Midbrain (tissue), 1 donor: Measurements from ENCODE around the gene ALDOC.
A peak's percentile ranks its signal among the peaks of the same experiment; 100 is the strongest.
"Not testable (repeated sequence)": the region's sequence is repeated elsewhere in the genome, so short reads cannot be mapped to it uniquely, and the experiment has no call there.

ENCODE experiments used
- DNase-seq: peaks from one replicate; lab custom pipeline; 2025; lab: John Stamatoyannopoulos, UW

The ALDOC gene

GRCh38 chr17:28582513-28582912, 5.8 kb upstream of the ALDOC start:
- DNase-seq: no peak

- no peak for DNase-seq
Observed at GRCh38 chr17:28580959-28581358, 4.3 kb upstream of the ALDOC start.

- DNase-seq: no peak
Observed at GRCh38 chr17:28579526-28579925, 2.8 kb upstream of the ALDOC start.

- DNase-seq: no peak
Observed at GRCh38 chr17:28578246-28579195, 1.8 kb upstream of the ALDOC start.

- no peak for DNase-seq
Observed at GRCh38 chr17:28577466-28577824, 750 bp upstream of the ALDOC start.

GRCh38 chr17:28576016-28576415, 679 bp downstream of the ALDOC start:
- DNase-seq: not testable (repeated sequence)

- peak; percentile 69 for DNase-seq
Observed at GRCh38 chr17:28575126-28575795, 1.4 kb downstream of the ALDOC start.

GRCh38 chr17:28574526-28574925, 2.2 kb downstream of the ALDOC start:
- no peak for DNase-seq

GRCh38 chr17:28573966-28574480, 2.7 kb downstream of the ALDOC start:
- DNase-seq: no peak

GRCh38 chr17:28573521-28573920, 3.2 kb downstream of the ALDOC start:
- no peak for DNase-seq

- DNase-seq: no peak
Observed at GRCh38 chr17:28573040-28573380, 3.7 kb downstream of the ALDOC start.

- DNase-seq: no peak
Observed at GRCh38 chr17:28572259-28573039, 4.2 kb downstream of the ALDOC start.

GRCh38 chr17:28571361-28572122, 5.2 kb downstream of the ALDOC start, which contains the start of gene PIGS:
Gene PIGS, minus strand, starts transcription at chr17:28571524. Its CDS starts 28 bp downstream, at chr17:28571496.
- peak; percentile 96 for DNase-seq

- no peak for DNase-seq
Observed at GRCh38 chr17:28570716-28571360, 5.9 kb downstream of the ALDOC start.

- DNase-seq: no peak
Observed at GRCh38 chr17:28569446-28569845, 7.2 kb downstream of the ALDOC start.

- no peak for DNase-seq
Observed at GRCh38 chr17:28567604-28568003, 9.1 kb downstream of the ALDOC start.

GRCh38 chr17:28563475-28563874, 13.2 kb downstream of the ALDOC start:
- DNase-seq: no peak

GRCh38 chr17:28555022-28555421, 21.7 kb downstream of the ALDOC start:
- DNase-seq: no peak

- DNase-seq: no peak
Observed at GRCh38 chr17:28554565-28554964, 22.1 kb downstream of the ALDOC start.

- DNase-seq: no peak
Observed at GRCh38 chr17:28553000-28553505, 23.6 kb downstream of the ALDOC start.
